Activated naive CD4-positive, alpha-beta T cell (primary cell): Measurements from ENCODE around the gene MED25.

Experiments used
- DNase-seq, 4 experiments: peaks; one replicate each; lab custom pipeline; 2025; lab: John Stamatoyannopoulos, UW

Gene MED25

DNA sequence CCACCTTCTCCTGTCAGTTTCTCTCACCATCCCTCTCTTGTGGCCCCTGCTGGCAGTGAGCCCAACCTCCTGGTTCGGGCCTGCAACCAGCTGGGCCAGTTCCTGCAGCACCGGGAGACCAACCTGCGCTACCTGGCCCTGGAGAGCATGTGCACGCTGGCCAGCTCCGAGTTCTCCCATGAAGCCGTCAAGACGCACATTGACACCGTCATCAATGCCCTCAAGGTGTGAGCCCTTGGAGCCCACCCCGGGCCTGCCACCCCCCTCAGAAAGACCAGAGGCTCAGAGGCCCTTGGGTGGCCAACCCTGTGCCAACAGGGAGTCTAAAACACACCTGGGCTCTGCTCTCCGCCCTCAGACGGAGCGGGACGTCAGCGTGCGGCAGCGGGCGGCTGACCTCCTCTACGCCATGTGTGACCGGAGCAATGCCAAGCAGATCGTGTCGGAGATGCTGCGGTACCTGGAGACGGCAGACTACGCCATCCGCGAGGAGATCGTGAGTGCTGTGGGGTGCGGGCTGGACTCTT, 18.8 kb upstream of the MED25 start:
- no peak for DNase-seq

DNA sequence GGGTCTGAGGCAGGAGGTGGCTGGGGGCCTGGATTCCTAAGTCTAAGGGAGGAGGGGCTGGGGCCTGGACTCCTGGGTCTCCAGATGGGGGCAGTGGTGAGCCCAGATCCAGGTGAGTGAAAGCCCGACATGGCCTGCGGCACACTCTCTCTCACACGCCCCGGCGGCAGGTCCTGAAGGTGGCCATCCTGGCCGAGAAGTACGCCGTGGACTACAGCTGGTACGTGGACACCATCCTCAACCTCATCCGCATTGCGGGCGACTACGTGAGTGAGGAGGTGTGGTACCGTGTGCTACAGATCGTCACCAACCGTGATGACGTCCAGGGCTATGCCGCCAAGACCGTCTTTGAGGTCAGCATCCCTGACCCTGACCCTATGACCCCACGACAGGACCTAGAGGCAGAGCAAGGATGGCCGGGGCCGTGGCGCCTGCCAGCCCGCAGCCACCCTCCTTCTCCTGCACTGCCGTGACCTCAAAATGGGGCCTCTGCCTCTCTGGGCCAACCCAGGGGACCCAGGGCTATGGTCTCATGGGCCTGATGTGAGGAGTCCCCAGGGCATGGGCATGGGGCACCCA, 18.2 kb upstream of the MED25 start:
- DNase-seq, result no peak

- no peak for DNase-seq
These were observed 17.3 kb upstream of the MED25 start for GRCh38 chr19:49800771-49801170.

DNA sequence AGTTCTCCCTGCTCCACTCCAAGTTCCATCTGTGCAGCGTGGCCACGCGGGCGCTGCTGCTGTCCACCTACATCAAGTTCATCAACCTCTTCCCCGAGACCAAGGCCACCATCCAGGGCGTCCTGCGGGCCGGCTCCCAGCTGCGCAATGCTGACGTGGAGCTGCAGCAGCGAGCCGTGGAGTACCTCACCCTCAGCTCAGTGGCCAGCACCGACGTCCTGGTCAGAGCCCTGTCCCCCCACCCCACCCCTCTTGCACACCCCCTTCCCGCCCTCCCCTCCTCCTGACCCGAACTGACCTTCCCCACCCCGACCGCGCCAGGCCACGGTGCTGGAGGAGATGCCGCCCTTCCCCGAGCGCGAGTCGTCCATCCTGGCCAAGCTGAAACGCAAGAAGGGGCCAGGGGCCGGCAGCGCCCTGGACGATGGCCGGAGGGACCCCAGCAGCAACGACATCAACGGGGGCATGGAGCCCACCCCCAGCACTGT, 16.6 kb upstream of the MED25 start:
- no peak for DNase-seq

DNA sequence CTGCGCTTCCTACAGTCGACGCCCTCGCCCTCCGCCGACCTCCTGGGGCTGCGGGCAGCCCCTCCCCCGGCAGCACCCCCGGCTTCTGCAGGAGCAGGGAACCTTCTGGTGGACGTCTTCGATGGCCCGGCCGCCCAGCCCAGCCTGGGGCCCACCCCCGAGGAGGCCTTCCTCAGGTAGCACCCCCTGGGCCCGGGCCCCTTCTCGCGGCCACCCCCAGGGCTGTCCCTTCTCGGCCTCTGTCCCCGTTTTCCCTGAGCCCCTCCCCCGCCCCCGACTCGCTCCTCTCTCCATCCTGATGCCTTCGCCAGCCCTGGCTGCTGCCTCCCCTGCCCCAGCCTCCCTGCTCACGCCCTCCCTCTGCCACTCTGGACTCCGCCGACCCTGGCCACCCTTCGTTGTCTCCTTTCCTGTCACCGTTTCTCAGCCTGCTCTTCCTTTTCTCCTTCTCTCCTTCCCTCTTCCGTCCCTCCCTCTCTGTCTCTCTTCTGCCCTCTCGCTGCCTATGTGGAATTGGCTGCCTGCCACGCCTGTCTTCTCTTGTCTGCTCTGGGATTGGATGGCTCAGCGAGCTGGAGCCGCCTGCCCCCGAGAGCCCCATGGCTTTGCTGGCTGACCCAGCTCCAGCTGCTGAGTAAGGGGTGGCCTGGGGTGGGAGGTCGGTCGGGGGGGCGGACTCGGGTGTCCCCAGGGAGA, 16.0 kb upstream of the MED25 start:
- DNase-seq, result no peak

GRCh38 chr19:49802836-49803528, 15.1 kb upstream of the MED25 start:
- DNase-seq, result no peak

DNA sequence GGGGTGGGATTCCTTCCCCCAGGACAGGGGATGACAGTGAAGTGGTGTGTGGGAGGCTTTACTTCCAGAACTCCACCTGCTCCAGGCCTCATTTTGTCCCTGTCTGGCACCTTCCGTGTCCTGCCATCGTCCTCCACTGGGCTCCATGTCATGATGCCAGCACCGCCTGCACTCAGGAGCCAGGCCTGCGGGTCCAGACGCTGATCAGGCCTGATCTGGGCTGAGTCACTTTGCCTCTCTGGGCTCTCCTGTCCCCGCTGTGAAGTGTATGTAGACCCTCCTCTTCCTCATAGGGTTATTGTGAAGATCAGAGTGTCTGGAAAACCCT, 14.6 kb upstream of the MED25 start:
- no peak for DNase-seq

DNA sequence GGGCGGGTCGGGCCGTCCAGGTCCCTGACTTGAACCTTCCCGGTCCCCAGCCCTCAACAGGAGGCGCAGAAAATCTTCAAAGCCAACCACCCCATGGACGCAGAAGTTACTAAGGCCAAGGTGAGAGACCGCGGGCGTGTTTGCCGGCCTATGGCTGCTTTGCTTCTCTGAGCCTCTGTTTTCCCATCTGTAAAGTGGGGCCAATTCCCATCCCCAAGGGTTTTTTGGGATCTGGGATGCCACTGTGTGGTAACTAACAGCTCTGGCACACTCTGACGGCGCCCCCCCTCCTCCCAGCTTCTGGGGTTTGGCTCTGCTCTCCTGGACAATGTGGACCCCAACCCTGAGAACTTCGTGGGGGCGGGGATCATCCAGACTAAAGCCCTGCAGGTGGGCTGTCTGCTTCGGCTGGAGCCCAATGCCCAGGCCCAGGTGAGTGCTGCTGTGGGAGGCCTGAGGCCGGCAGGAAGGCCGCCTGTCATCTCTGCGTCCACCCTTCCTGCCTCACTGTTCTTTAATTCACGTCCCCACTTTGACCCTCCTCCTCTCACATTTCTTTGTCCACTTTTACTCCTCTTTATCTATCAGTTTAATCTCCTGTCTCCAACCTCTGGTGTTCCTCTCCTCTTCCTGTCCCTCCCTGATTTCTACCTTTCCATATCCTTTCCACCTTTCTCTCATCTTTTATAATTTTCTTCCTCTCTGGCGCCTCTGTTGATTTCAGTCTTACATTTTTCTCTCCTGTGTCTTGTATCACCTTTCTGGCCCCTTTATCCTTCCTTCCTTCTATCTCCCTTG, 12.1 kb upstream of the MED25 start:
- no peak for DNase-seq

GRCh38 chr19:49806620-49806959, 11.5 kb upstream of the MED25 start:
- DNase-seq, result no peak

DNA sequence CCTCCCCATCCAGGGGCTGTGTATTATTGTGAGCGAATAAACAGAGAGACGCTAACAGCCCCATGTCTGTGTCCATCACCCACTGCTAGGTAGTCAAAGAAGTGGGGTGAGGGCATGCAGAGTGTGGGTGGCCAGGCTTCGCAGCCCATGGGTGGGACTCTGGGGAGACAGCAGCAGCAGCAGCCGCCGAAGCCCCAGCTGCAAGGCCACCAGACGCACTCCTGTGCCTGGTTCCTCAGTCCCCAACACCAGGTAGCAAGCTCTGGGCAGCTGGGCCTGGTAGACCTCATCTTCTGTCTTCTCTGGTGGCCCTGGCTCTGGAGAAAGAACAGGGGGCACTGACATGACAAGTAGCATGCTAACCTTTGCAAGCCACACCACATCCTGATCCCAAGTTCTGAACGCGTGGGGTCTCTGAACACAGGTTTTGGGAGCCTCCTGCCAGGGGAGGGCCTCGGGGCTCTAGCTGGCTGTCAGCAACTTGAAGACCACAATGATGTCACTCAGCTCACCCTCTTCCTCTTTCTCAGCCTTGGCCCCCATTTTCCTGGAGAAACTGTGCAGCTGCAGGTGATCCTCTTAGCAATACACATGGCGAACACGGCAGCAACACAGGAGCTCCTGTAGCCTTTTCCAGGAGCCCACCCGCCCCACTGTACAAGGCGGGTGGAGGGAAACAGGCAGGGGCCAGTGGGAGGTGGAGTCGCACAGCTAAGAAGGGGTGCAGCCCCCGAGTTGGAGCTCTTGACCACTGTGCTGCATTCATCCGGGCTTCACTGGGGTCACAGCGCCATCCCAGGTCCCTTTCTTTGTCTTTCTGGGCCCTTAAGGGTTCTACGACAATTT, 10.8 kb upstream of the MED25 start:
- DNase-seq, result no peak

DNA sequence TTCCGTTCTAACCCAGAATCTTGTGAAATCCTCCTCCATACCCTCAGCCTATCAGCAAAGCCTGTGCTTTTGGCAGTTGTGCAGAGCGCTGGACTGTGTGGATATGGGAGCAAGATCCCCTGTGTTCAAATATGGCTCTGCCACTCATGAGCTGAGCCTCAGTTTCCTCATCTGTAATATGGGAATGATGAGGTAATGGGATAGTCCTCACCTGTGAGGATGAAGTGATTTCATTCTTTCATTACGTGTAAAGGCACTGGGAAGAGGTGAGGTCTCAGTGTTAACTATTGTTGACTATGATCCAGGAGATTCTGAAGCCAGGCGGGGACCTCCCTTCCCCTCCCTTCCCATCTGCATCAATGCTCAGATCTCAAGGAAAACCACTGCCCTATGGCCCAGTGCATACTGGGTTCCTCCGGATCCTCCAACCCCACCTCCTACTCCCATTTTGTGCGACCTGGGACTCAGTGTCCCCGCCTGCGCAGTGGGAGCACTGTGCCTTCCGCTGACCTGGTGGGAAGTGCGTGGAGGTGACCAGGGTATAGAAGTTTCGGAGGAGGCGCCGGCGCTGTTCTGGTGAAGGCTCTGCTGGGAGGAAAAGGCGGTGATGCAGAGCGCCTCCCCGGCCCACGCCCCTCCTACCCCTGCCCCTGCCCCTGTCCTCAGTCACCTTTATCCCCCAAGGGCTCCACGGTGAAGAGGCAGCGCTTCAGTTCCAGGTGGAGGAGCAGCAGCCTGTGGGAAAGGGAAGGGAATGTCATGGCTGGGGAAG, 10.0 kb upstream of the MED25 start:
- no peak for DNase-seq

- peak; percentile 28 to 84 (median 58) for DNase-seq
These were observed 9.4 kb upstream of the MED25 start for GRCh38 chr19:49808711-49809159.

DNA sequence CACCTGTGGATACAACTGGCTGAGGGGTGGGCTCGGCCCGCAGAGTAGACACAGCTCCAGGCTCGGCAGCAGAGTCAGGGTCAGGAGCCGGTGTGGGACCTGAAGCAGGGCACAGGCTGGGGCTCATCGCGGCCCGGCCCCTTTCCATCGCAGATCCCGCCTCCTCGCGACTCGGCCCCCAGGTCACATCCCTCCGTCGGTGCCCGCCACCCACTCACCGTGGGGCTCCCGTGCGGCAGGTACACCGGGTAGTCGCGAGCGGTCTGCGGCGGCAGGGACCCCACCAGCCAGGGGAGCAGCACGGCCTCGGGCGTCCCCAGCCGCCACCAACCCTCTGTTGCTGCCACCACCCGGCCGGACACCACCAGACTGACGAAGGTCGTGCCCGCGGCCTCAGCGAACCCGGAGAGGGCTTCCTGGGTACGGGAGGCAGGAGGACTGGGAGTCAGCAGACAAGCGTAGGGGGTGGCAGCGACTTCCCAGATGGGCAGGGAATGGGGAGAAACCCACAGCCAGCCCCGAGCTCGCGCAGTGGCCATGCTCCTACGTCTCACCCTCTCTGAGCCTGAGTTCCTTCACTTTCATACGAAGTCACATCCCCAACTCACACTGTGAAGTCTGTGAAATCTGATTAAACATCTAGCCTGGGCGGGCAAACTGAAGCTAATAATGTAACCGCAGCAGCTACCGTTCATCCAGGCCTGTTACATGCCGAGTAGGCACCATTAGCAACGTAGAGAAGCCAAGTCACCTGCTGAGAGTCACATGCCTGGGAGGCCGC, 8.7 kb upstream of the MED25 start:
- peak in 1 of 4 experiments; percentile 44 for DNase-seq

- no peak for DNase-seq
These were observed 8.1 kb upstream of the MED25 start for GRCh38 chr19:49809941-49810389.

DNA sequence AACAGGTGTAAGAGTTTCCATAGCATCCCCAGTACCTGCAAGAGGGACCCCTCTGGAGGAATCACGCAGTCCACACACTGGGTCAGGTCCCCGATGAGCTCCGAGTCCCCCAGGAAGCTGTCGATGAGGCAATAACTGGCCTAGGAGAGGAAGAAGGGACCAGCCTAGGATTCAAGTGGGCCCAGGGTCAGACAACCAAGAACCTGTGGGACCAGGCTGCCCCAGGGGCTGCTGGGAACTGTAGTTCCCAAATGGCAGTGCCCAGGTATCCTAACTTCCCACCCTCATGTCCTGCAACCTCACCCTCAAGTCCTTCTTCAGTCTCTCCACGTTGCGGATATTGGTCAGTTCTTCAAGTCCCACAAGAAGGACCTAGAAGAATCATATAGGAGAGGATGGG, 6.8 kb upstream of the MED25 start:
- DNase-seq, result no peak

GRCh38 chr19:49812452-49812996, 5.6 kb upstream of the MED25 start:
- no peak for DNase-seq

GRCh38 chr19:49812997-49813861, 4.9 kb upstream of the MED25 start, which contains the start of gene FUZ:
Gene FUZ (minus strand): TSS chr19:49813292. CDS start chr19:49813106, 186 bp downstream.
- peak; percentile 67 to 83 (median 76) for DNase-seq

DNA sequence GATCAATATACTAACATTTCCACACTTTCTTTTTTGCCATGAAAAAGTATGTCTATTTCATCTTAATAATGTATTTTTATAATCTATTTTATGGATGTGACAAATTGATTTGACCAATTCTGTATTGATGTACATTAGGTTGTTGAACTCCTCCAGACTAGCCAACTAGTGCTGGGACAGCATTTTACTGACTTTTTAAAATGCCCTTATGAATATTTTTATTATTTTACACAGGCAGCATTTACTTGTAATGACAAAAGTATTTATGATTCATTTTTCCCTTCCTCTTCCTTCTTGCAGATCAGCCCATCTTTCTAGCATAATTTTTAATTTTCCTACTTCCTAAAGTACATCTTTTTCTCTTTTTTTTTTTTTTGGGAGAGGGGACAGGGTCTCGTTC, 4.1 kb upstream of the MED25 start:
- no peak for DNase-seq
